A172 (cell line): ENCODE data around the gene RHOH. TPM values are rescaled to one million over a fixed set of nuclear protein-coding genes. Genes with fewer than 3 reads are reported as not detected.
A peak's percentile ranks its signal among the peaks of the same experiment; 100 is the strongest.

ENCODE experiments used
- DNase-seq: peaks from one replicate; pipeline ENCODE4 v3.0.0-alpha.2; 2015; ENCODE audit warnings: low spot score
- total RNA-seq: library from RNA; depleted of rRNA; stranded (reverse); fragments of >200 nt; shearing (Covaris generic); gene quantifications from 2 replicates; pipeline ENCODE4 v1.2.3, GENCODE V29; 2014

The RHOH gene
- total RNA-seq, 1 experiment from 2014 or later: not detected

DNA sequence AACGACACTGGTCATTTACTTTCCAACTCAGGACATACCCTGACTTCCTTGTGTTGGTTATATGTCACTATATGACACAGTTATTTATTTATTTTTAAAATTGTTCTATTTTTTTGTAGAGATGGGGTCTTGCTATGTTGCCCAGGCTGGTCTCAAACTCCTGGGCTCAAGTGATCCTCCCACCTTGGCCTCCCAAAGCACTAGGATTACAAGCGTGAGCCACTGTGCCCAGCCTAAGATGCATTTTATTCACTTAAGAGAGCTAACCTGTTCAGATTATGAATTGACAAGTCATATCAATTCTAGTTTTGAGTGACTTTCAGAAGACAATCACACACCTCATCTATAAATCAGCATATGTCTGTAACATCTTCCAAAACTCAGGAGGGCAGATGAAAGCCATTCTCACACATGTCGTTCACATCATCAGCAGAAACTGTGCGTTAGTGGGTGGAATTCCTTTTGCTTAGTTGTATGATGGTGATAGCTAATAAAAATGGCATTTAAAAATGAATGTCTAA, 9.4 kb upstream of the RHOH start:
- no peak for DNase-seq

- no peak for DNase-seq
Measured at GRCh38 chr4:40190019-40190418, 6.8 kb upstream of the RHOH start.

GRCh38 chr4:40190465-40190864, 6.4 kb upstream of the RHOH start:
- DNase-seq: no peak

DNA sequence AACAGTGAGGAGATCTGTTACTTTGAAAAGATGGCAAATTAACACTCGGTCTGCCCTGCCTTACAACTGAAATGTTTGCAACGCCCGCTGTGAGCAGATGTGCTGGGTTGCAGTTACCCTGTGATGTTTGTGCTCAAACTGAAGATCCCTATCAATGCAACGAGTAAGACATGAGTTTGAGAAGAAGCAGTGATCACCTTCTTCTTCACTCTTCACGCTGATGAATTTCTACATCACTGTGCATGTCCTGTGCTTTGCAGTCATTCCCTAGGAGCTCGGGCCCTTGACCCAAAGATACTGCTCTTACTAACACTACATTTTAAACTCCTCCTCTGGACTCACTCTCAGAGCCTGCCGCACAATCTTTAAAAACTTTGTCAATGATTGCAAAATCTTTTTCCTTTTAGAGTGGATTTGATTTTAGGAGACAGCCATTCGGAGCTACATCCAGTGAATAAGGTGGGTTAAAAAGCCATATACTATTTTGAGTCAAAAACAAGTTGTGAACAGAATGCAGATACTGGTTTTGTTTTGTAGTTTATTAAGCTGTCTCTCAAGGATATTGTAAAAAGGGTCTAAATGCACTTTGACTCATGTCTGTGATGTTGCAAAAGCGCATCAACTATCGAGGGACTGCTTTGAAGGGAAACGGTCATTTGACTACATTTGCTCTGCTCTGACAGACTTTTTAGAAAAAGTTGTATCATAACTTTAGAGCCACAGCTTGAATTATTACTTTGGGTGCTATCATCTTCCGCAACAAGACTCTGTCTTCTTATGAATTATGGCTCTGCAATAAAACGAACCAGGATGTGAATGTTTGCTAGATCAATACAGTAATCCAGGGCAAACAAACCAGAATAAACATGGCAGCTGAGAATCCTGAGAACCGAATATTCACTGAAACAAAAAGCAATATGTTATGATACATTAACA, 5.7 kb upstream of the RHOH start:
- DNase-seq: no peak

DNA sequence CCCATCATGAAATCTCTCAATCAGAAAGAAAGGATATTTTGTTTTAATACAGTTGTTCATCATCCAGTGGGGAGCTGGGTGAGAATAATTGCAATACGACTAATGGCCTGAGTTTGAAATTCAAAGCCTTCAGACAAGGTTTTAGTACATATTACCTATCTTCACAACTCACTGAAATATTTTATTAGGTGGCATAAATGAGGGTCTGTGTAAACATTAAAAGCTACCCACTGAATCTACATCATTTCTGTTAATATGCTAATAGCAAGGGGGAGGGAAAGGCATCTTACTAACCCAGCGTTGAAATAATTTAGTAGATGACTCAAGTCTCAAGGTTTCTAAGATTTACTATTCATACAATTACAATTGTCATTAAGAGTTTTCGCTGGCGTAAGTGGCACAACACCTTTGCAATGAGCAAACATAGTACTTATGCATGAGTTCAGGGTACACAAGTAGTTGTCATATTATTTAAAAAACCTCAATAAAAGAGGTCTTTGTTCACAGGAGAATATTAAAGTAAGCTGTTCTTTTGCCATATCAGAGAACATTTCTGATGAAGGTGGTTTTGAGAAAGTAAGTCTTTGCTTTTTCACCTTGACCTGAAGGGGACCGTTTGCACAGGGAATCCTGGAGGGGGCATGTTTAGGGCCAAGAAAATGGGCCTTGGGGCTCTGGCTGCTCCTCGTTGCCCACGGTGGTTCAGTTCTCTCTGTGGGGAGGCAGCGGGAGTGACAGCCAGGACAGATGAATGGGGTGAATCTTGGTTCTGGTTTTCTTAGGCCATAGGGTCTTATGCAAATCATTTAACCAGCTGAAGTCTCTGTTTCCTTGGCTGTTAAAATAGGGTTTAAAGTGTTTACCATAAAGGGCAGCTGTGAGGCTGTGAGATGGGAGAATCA, 4.5 kb upstream of the RHOH start:
- no peak for DNase-seq

DNA sequence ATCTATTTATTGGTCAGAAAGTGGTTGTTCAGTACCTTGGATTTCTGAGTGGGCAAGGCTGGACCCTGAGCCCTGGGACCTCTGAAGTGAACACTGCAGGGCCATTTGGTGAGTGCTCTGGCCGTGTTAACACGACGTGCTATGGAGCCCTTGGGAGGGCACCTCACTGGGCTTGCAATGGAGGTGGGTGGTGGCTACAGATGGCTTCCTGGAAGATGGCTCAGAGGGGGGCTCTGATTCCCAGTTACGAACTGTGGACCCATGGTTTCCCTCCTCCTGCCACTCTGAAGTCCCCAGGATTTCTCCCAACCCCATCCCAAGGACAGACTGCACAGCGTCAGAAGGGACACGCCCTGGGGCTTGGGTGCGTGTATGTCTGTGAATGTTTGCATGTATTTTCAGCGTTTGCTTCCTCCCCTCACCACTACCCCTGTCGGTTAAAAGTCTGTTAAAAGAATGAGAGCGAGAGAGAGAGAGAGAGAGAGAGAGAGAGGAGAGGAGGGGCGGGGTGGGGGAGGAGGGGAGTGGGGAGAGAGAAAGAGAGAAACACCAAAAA, 3.7 kb upstream of the RHOH start:
- DNase-seq: no peak

DNA sequence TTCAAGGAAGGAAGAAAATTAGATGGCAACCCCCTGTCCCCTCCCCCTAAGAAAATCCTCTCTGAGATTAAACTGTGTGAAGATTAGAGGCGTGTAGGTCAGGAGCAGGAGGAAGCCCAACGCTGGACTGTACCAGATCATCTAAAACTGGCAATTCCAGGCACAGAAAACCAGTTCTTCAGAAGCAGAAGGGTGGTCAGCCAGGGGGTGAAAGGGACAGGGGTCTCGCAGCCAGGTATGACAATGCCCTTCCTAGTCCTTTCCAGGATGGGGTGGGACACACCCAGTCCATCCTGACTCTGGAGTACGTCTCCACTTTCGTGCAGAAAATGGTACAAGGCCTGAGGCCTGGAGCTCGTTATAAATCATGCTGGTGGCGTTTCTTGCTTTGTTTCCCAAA, 3.3 kb upstream of the RHOH start:
- DNase-seq: no peak

GRCh38 chr4:40194602-40195161, 2.1 kb upstream of the RHOH start:
- DNase-seq: no peak

DNA sequence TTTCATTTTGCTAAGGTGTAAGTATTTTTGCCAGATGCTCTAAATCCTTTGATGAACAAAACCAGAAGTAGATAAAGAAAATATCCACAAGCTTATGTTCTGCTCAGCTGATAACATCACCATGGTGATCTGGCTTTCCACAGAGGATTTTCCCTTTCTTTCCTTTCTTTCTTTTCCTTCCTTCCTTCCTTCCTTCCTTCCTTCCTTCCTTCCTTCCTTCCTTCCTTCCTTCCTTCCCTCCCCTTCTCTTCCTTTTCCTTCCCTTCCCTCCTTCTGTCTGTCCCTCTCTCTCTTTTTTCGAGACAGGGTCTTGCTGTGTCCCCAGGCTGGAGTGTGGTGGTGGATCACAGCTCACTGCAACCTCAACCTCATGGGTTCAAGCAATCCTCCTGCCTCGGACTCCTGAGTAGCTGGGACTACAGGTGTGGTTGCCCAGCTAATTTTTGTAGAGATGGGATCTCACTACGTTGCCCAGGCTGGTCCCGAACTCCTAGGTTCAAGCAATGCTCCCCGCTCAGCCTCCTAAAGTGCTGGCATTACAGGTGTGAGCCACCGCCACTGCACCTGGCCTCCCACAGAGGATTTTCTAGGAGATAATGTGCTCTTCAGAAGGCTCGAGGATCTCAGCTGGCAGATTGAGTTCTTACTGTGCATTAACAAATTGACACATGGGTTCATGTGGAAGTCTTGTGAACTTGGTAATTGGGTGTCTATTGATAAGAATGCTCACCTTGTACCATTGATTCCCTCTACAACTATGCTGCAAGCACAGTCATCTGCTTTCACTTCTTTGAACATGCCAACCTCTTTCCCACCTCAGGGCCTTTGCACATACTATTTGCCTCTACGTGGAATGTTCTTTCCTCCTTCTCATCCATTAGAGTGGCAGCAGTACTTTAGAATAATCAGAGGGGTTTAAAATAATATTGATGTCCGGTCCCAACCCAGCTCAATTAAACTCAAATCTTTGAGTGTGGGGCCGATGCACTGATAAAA, 1.4 kb upstream of the RHOH start:
- DNase-seq: no peak

GRCh38 chr4:40196272-40196671, 559 bp upstream of the RHOH start:
- DNase-seq: no peak

- no peak for DNase-seq
Measured at GRCh38 chr4:40197879-40198689, 1.3 kb downstream of the RHOH start.

DNA sequence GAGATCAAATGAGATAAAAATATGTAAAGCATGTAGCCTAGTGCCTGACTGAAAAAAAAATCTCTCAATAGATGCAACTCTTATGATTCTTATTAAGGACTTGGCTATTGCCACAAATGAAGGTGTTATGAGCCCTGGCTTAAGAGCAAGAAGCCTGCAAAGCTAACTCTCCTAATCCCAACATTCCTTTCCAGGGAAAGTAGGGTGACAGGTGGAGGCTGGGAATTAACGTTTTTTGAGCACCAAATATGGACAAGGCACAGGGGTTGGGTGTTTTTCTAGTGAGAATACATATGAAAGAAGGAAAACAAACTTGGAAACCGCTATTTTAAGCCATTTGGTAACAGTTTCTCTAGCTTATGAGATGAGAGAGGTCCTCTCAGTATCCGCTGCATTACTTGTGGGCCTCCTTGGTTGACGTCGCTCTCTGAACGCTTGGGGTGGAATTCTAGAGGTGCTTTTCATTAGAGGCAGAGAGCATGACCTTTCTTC, 2.4 kb downstream of the RHOH start:
- no peak for DNase-seq

GRCh38 chr4:40199999-40200874, 3.4 kb downstream of the RHOH start:
- DNase-seq: peak; percentile 12

- DNase-seq: no peak
Measured at GRCh38 chr4:40200875-40201801, 4.3 kb downstream of the RHOH start.

DNA sequence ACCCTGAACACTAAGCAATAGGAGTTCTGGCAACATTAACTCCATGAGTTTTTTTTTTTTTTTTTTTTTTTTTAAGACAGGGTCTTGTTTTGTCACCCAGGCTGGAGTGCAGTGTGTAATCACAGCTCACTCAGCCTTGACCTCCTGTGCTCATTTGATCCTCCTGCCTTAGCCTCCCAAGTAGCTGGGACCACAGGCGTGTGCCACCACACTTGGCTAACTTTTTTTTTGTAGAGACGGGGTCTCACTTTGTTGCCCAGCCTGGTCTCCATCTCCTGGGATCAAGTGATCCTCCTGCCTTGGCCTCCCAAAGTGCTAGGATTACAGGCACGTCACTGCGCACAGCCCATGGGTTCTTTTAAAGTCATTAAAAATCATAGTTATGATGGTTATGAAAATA, 5.1 kb downstream of the RHOH start:
- no peak for DNase-seq

GRCh38 chr4:40202474-40202873, 5.6 kb downstream of the RHOH start:
- no peak for DNase-seq

DNA sequence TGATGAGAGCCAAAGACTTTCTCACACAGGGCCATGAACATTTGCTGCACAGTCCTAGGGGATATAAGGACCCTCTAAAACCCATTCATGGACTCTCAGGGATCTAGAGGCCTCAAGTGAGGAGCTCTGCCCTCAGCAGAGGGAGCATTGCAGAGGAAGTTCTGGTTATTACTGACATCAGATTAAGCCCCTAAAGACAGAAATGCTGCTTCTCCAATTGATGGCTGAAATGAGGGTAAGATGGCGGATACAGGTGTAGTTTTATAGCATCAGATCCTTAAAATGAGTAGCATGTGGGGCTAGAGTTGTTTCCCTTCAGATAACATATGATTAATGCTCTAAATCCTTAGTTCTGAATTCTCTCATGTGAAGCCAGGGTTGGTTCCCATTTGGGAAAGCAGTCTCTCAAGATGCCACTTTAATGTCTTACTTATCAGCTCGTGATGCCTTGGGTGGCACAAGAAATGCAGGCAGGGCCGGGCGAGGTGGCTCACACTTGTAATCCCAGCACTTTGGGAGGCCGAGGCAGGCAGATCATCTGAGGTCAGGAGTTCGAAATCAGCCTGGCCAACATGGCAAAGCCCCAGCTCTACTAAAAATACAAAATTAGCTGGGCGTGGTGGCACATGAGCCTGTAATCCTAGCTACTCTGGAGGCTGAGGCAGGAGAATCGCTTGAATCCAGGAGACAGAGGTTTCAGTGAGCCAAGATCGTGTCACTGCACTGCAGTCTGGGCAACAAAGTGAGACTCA, 7.9 kb downstream of the RHOH start:
- DNase-seq: no peak
